ENCODE data around the gene SEMA3A. TPM values are rescaled to one million over a fixed set of nuclear protein-coding genes. Genes with fewer than 3 reads are reported as not detected.

Gene SEMA3A
- total and polyA plus RNA-seq, 4 experiments from 2014 or later, result 0.26 to 0.78 (median 0.38) TPM; not detected in 1

- no peaks in the 10 kb centered on the region for H3K36me3 Mint-ChIP-seq
These were observed 145.3 kb downstream of the SEMA3A start for GRCh38 chr7:84049071-84049836.

GRCh38 chr7:84047085-84047484 is 147.5 kb downstream of the SEMA3A start:
- ChIA-PET POLR2A (ENCODE audit: partially characterized antibody) (no interaction called here), CTCF (ENCODE audit: partially characterized antibody) (no interaction called here)
- H3K27me3 Mint-ChIP-seq, result no peaks in the 10 kb centered on the region
- H3K27ac ChIP-seq (ENCODE audit: low read depth, low read length), result no peak overlapping the region
- no peak overlapping the region for H3K27ac Mint-ChIP-seq
- no peaks in the 10 kb centered on the region for H3K27me3 ChIP-seq (ENCODE audit: insufficient read depth, low read length)
- DNase-seq, result no peak
- no peak overlapping the region for H3K4me3 ChIP-seq (ENCODE audit: low read length in 2 of 2)
- no peaks in the 10 kb centered on the region for H3K9me3 ChIP-seq (ENCODE audit: control insufficient read depth in 1 of 2, low read length in 2 of 2)
- no peak overlapping the region for H3K4me3 Mint-ChIP-seq
- no peaks in the 10 kb centered on the region for H3K36me3 Mint-ChIP-seq
- intact Hi-C loops (cut with micrococcal nuclease), result no loop called here
- no peaks in the 10 kb centered on the region for H3K4me1 Mint-ChIP-seq
- no peaks in the 10 kb centered on the region for H3K4me1 ChIP-seq (ENCODE audit: insufficient read depth, low read length)
- H3K36me3 ChIP-seq (ENCODE audit: insufficient read depth, low read length), result no peaks in the 10 kb centered on the region
- H3K9me3 Mint-ChIP-seq, result peaks cover 0 to 6% (median 1%) of the 10 kb centered on the region in 8 donors

More at GRCh38 chr7:84049071-84049836, 145.3 kb downstream of the SEMA3A start:
- H3K4me1 ChIP-seq (ENCODE audit: insufficient read depth, low read length), result no peaks in the 10 kb centered on the region
- no peaks in the 10 kb centered on the region for H3K4me1 Mint-ChIP-seq
- H3K9me3 ChIP-seq (ENCODE audit: control insufficient read depth in 1 of 2, low read length in 2 of 2), result no peaks in the 10 kb centered on the region
- CTCF ChIA-PET (ENCODE audit: partially characterized antibody), result no interaction called here
- peaks cover 0 to 6% (median under 1%) of the 10 kb centered on the region in 8 donors for H3K9me3 Mint-ChIP-seq
- H3K36me3 ChIP-seq (ENCODE audit: insufficient read depth, low read length), result no peaks in the 10 kb centered on the region
- no peak overlapping the region for H3K4me3 ChIP-seq (ENCODE audit: low read length in 2 of 2)
- no peak overlapping the region for H3K27ac ChIP-seq (ENCODE audit: low read depth, low read length)
- H3K4me3 Mint-ChIP-seq, result no peak overlapping the region
- no peak overlapping the region for H3K27ac Mint-ChIP-seq
- POLR2A ChIA-PET (ENCODE audit: partially characterized antibody), result no interaction called here
- H3K27me3 ChIP-seq (ENCODE audit: insufficient read depth, low read length), result no peaks in the 10 kb centered on the region
- intact Hi-C loops (cut with micrococcal nuclease), result no loop called here
- no peaks in the 10 kb centered on the region for H3K27me3 Mint-ChIP-seq
- DNase-seq, result no peak

GRCh38 chr7:84044834-84045233 is 149.8 kb downstream of the SEMA3A start:
- H3K36me3 Mint-ChIP-seq, result no peaks in the 10 kb centered on the region
- DNase-seq, result no peak
- Histone ChIP-seq H3K27ac (ENCODE audit: low read depth, low read length) (no peak overlapping the region), H3K9me3 (ENCODE audit: control insufficient read depth in 1 of 2, low read length in 2 of 2) (no peaks in the 10 kb centered on the region), H3K4me1 (ENCODE audit: insufficient read depth, low read length) (no peaks in the 10 kb centered on the region), H3K36me3 (ENCODE audit: insufficient read depth, low read length) (no peaks in the 10 kb centered on the region), H3K27me3 (ENCODE audit: insufficient read depth, low read length) (no peaks in the 10 kb centered on the region), H3K4me3 (ENCODE audit: low read length in 2 of 2) (no peak overlapping the region)
- intact Hi-C loops (cut with micrococcal nuclease), result no loop called here
- H3K4me3 Mint-ChIP-seq, result no peak overlapping the region
- H3K4me1 Mint-ChIP-seq, result no peaks in the 10 kb centered on the region
- CTCF ChIA-PET (ENCODE audit: partially characterized antibody), result no interaction called here
- no peaks in the 10 kb centered on the region for H3K27me3 Mint-ChIP-seq
- POLR2A ChIA-PET (ENCODE audit: partially characterized antibody), result no interaction called here
- peaks cover 0 to 6% (median 2%) of the 10 kb centered on the region in 8 donors for H3K9me3 Mint-ChIP-seq
- H3K27ac Mint-ChIP-seq, result no peak overlapping the region

GRCh38 chr7:84043661-84044191 is 150.9 kb downstream of the SEMA3A start:
- intact Hi-C loops (cut with micrococcal nuclease), result no loop called here
- CTCF ChIA-PET (ENCODE audit: partially characterized antibody), result no interaction called here
- no peak overlapping the region for H3K27ac ChIP-seq (ENCODE audit: low read depth, low read length)

DNA sequence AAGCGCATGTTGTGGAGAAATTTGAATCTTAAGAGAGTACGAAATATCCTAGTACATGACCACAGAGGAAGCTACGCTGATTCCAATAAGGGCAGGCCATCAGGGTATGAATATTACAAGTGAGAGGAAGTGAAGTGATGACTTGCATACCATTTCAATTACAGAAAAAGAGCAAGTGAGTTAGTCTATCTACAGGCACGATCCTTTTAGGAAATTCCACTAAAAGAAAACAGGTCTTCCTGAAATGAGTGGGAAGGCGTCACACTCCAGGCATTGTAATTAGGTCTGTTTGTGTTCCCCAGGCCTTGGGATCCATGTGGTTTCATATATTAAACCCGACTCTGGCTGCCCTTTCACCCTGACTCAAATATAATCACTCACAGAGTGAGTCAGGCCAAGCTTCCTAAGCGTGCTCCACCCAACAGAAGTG is 152.5 kb downstream of the SEMA3A start:
- H3K27me3 ChIP-seq (ENCODE audit: insufficient read depth, low read length), result no peaks in the 10 kb centered on the region
- H3K36me3 ChIP-seq (ENCODE audit: insufficient read depth, low read length), result no peaks in the 10 kb centered on the region
- Mint-ChIP-seq H3K27me3 (no peaks in the 10 kb centered on the region), H3K27ac (no peak overlapping the region), H3K4me1 (no peaks in the 10 kb centered on the region), H3K36me3 (no peaks in the 10 kb centered on the region), H3K4me3 (no peak overlapping the region), H3K9me3 (peaks cover 0 to 6% (median 3%) of the 10 kb centered on the region in 8 donors)
- no peak overlapping the region for H3K27ac ChIP-seq (ENCODE audit: low read depth, low read length)
- DNase-seq, result no peak
- CTCF ChIA-PET (ENCODE audit: partially characterized antibody), result no interaction called here
- H3K9me3 ChIP-seq (ENCODE audit: control insufficient read depth in 1 of 2, low read length in 2 of 2), result no peaks in the 10 kb centered on the region
- no peak overlapping the region for H3K4me3 ChIP-seq (ENCODE audit: low read length in 2 of 2)
- no peaks in the 10 kb centered on the region for H3K4me1 ChIP-seq (ENCODE audit: insufficient read depth, low read length)
- intact Hi-C loops (cut with micrococcal nuclease), result no loop called here
- POLR2A ChIA-PET (ENCODE audit: partially characterized antibody), result no interaction called here

More at GRCh38 chr7:84043661-84044191, 150.9 kb downstream of the SEMA3A start:
- H3K27me3 ChIP-seq (ENCODE audit: insufficient read depth, low read length), result no peaks in the 10 kb centered on the region
- Mint-ChIP-seq H3K4me1 (no peaks in the 10 kb centered on the region), H3K4me3 (no peak overlapping the region), H3K9me3 (peaks cover 0 to 6% (median 2%) of the 10 kb centered on the region in 8 donors), H3K27ac (no peak overlapping the region), H3K27me3 (no peaks in the 10 kb centered on the region), H3K36me3 (no peaks in the 10 kb centered on the region)
- H3K9me3 ChIP-seq (ENCODE audit: control insufficient read depth in 1 of 2, low read length in 2 of 2), result no peaks in the 10 kb centered on the region
- H3K4me1 ChIP-seq (ENCODE audit: insufficient read depth, low read length), result no peaks in the 10 kb centered on the region
- H3K36me3 ChIP-seq (ENCODE audit: insufficient read depth, low read length), result no peaks in the 10 kb centered on the region
- POLR2A ChIA-PET (ENCODE audit: partially characterized antibody), result no interaction called here
- no peak for DNase-seq
- H3K4me3 ChIP-seq (ENCODE audit: low read length in 2 of 2), result no peak overlapping the region

- H3K27me3 ChIP-seq (ENCODE audit: insufficient read depth, low read length), result no peaks in the 10 kb centered on the region
- no peaks in the 10 kb centered on the region for H3K27me3 Mint-ChIP-seq
- H3K27ac ChIP-seq (ENCODE audit: low read depth, low read length), result no peak overlapping the region
- no peak overlapping the region for H3K4me3 Mint-ChIP-seq
- POLR2A ChIA-PET (ENCODE audit: partially characterized antibody), result no interaction called here
- peaks cover 0 to 6% (median 1%) of the 10 kb centered on the region in 8 donors for H3K9me3 Mint-ChIP-seq
- no peaks in the 10 kb centered on the region for H3K36me3 ChIP-seq (ENCODE audit: insufficient read depth, low read length)
- no peak overlapping the region for H3K4me3 ChIP-seq (ENCODE audit: low read length in 2 of 2)
- H3K4me1 ChIP-seq (ENCODE audit: insufficient read depth, low read length), result no peaks in the 10 kb centered on the region
- DNase-seq, result no peak
- H3K36me3 Mint-ChIP-seq, result no peaks in the 10 kb centered on the region
- no peaks in the 10 kb centered on the region for H3K9me3 ChIP-seq (ENCODE audit: control insufficient read depth in 1 of 2, low read length in 2 of 2)
- intact Hi-C loops (cut with micrococcal nuclease), result no loop called here
- H3K27ac Mint-ChIP-seq, result no peak overlapping the region
- CTCF ChIA-PET (ENCODE audit: partially characterized antibody), result no interaction called here
- no peaks in the 10 kb centered on the region for H3K4me1 Mint-ChIP-seq
These were observed 152.9 kb downstream of the SEMA3A start for GRCh38 chr7:84041649-84042048.

DNA sequence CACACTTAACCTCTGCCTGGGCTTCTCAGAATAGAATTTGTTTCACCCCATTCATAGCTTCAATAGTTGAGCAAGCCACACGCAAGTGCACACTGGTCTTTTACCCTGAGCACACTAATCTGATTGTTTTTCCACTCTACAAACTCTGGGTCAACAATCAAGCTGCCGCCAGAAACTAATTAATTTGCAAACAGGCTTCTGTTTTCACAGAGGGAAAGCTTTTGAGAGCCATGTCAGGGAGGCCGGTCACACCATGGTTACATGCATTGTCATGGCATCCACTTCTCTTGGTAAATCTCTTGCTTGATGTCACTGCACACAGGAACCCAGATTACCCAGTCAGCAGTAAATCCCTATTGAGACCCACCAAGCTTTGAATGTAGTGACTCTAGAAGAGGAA is 154.2 kb downstream of the SEMA3A start:
- POLR2A ChIA-PET (ENCODE audit: partially characterized antibody), result no interaction called here
- no peaks in the 10 kb centered on the region for H3K36me3 ChIP-seq (ENCODE audit: insufficient read depth, low read length)

More for the DNA sequence above, 154.2 kb downstream of the SEMA3A start:
- Mint-ChIP-seq H3K4me3 (no peak overlapping the region), H3K27ac (no peak overlapping the region), H3K9me3 (peaks cover 0 to 6% (median 1%) of the 10 kb centered on the region in 8 donors), H3K27me3 (no peaks in the 10 kb centered on the region), H3K4me1 (no peaks in the 10 kb centered on the region), H3K36me3 (no peaks in the 10 kb centered on the region)
- intact Hi-C loops (cut with micrococcal nuclease), result no loop called here
- CTCF ChIA-PET (ENCODE audit: partially characterized antibody), result no interaction called here
- no peak for DNase-seq
- Histone ChIP-seq H3K9me3 (ENCODE audit: control insufficient read depth in 1 of 2, low read length in 2 of 2) (no peaks in the 10 kb centered on the region), H3K27me3 (ENCODE audit: insufficient read depth, low read length) (no peaks in the 10 kb centered on the region), H3K4me1 (ENCODE audit: insufficient read depth, low read length) (no peaks in the 10 kb centered on the region), H3K27ac (ENCODE audit: low read depth, low read length) (no peak overlapping the region), H3K4me3 (ENCODE audit: low read length in 2 of 2) (no peak overlapping the region)

Measured in CD4-positive, alpha-beta memory T cell (primary cell).